OCI-M2 (cell line): Measurements from ENCODE around the gene CDK5R1.
"Not testable (repeated sequence)": the region's sequence is repeated elsewhere in the genome, so short reads cannot be mapped to it uniquely, and the experiment has no call there.

Experiments
- DNase-seq: peaks from one replicate; lab custom pipeline; 2025; ENCODE audit not compliant: unreplicated experiment; lab: John Stamatoyannopoulos, UW

The CDK5R1 gene

DNA sequence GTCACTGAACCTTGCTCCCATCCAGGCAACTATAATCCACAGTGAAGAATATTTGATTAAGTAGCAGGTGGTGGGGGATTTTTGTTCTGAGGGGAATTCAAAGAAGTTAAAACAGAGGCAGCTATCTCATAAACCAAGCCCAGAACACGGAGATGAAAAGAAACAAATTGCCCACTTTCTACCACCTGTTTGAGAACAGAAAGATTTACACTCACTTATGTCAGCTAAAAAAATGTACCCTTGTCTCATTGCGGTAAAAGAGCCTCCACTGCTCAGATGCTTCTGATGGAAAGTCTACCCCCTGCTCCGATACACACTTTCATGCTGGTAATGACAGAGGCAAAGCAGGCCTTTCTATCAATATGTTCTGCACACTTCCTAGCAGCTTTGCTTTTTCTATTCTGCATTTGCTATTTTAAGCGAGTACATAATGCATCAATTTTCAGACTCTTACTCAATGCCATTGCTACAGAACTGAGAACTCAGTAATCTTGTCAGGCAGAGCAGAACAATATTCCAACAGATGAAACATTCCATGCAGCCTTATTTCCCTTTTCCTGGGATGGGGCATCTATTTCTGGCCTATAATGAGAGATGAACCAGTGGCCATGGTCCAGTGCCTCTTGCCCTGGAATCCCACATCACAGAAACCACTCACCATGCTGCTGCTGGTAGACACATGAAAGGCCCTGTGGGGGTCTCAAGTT is 29.0 kb downstream of the CDK5R1 start:
- DNase-seq = no peak

DNA sequence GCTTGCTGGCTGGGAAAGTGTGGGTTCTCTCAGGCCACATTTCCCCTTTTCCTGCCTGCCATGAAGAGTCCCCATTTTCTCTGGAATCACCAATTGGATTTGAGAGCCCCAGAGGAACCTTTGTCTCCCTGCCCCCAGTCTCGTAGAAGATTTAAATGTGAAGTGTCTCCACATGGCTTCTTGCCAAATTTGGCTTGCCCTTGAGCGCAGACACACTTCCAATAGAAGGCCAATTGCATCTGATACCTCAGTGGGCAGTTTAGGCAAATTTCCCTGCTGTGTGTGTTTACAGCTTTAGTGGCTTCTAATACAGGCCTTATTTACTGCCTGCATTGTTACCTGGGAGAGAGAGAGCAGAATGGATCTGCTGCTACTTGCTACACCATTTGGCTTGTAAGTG is 29.7 kb downstream of the CDK5R1 start:
- DNase-seq = no peak

DNA sequence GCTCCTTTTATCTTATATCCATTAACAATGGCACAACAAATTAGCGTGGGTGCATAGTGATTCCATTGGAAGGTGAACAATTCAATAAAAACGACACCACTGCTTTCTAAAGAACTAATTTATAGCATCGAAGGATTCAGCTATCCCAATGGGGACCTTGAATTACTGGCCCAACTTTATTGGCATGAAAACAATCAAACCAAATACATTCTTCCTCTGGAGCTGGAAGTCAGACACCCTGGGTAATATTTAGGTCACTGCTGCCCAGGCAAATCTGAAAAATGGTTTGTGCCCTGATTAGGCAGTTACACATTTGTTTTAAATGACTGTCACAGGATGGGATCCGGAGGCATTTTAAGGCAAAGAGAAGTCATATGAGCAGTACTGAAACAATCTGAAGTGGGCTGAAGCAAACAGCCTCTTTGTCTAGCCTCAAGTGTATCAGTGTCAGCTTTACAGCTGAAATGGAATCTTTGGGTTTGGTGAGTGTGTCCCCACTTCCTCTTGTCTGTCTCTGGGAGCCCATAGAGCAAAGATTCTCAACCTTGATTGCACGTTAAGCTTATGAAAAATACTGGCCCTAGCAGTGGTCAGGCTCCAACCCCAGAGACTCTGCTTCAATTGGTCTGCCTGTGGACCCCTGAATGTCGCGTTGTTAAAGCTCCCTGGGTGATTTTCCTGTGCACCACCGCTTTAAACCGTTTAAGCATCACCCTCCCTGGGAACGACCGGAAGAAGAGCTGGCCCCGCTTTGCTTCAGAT is 30.3 kb downstream of the CDK5R1 start:
- DNase-seq = no peak

DNA sequence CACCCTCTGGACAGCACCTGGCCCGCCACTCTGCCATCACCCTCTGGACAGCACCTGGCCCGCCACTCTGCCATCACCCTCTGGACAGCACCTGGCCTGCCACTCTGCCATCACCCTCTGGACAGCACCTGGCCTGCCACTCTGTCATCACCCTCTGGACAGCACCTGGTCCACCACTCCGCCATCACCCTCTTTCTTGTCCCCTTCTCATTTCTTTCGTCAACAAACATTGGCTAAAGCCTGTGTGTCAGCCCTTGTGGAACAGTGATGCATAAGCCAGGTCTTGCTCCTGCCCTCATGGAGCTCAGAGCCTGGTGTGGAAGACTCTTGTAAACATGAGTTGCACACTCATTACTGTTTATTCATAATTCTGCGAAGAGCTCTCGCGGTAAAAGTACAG is 31.2 kb downstream of the CDK5R1 start:
- DNase-seq = no peak

DNA sequence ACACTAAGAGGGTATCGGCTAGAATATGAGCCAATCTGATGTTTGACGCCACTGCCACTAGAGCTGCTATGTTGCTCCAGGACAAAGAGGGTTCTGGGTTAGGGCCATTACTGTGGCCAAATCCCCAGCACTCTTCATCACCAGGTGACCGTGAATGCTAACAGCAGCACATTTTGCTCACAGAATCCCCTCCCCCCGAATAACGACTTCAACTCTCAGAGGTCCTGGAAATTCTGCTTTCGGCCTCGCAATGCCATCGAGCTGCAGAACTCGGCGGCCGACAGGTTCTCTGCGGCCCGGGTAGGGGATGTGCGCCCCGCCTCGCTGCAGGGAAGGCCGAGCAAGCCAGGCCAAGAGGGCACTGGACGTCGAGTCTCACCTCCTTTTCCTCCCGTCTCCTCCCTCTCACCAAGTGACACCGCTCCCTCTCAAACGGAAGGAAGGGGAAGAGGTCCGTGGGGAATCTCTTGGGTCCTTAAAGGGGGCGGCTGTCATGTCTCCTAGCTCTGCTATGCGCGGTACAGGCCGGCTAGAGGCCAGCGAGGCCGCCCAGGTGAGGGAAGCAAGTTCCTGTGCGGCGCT is 31.9 kb downstream of the CDK5R1 start:
- DNase-seq = no peak

DNA sequence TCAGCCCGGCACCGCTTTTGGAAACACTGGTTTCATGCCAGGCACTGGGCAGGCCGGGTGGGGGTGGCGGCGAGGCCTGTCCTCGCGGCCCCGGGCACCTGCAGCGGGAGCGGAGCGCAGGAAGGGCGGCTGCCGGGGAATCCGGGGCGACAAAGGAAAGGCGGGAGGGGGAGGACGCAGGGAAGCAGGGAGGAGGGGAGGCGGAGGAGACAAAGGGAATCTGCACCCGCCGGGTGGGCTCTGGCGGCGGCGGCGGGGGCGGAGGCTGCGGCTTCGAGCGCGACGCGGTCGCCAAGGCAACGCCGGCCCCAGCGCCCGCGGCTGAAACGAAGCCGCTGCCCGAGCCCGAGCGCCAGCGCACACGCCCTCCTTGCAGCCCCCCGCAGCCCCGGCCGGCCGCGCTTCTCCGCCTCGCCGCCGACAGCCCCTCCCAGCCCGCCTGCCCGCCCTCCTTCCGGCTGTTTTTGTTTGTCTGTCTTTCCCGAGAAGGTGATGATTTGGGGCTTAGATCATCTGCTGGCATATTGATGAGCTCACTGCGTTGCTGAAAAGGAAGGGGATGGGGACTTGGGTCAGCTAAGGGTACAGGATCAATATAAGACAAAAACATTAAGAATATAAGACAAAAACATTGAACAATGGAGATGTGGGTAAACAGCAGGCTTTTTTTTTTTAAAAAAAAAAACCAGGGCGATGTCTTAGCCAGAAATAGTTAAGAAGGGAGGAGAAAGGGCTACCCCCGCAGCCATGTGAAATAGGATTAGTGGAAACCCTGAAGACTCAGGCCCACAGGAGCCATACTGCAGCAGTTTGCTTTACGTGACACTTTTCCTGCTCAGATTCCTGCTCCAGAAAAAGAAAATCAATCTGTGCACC is 32.7 kb downstream of the CDK5R1 start:
- no peak for DNase-seq

DNA sequence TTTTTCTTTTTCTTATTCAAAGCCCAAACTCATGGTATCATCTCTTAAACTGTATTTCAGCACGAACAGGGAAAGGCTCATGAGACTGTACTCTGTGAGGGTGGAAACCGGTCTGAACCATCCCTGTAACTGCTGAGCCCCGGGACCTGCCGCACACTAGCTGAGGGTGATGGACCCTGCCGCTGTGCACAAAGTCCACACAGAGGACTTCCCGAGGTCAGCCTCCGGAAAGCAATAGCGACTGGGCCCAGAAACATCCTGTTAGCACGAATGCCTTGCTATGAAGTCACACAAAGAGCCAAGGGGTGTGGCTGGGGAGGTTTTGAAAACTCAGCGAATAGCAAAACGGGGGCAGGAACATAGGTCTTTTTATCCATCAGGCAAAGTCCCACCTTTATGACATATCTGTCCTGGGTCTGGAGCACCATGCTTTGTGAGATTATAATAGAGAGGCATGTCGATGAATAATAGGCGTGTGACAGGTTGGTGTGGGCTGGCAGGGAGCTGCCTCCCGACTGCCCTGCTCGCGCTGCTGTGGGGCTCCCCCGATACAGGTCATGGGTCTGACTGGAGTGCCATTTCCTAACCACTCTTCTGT is 33.4 kb downstream of the CDK5R1 start:
- no peak for DNase-seq

DNA sequence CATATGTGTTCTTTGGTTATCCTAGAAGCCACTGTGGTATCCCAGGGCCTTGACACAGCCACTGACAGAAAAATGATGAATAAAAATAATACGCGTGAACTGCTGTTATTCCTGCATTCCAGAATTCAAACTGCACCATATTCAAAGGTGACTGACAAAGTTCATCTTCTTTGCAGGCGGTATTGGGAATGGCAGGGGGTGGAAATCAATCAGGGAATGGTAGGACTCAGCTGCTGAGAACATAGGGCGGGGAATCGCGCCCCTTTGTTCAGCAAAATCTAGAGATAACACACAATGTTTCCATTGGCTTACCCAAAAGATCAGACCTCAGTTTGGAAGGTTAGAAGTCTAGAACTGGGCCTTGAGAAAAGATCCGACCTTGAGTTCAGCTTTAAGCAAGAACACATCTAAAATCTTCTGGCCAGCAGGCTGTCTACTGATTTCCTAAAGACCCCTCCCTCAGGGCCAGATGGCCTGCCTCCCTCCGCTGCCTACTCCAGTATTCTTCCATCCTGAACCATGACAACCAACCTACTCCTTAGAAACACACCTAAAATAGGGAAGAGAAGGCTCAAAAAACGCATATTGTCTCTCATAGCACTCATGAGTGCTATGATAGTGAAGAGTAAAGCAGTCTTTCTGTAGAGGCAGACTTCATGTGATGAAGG is 34.1 kb downstream of the CDK5R1 start:
- no peak for DNase-seq

DNA sequence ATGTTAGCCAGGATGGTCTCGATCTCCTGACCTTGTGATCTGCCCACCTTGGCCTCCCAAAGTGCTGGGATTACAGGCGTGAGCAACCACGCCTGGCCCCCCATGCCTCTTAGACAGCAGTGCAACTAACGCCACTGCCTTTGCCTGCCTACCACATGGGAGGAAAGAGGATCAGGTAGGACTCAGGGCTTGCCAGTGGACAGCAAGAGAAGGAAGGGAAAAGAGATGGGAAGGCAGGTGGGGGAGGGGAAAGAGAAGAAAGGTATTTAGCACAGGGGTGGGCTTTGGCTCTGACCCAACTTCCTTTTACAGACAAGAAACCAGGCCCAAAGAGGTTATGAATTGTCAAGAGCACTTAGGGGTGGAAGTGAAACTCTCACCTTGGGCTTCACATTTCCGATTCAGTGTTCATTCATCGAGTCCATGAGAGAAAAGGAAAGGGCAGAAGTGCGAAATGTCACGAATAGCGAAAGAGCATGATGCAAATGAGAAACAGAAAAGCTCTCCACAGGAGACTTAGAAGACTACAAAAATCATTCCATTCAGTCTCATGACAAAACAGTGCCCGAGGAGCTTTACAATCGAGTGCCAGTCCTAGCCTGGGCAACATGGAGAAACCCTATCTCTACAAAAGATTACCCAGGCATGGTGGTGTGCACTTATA is 36.4 kb downstream of the CDK5R1 start:
- no peak for DNase-seq

DNA sequence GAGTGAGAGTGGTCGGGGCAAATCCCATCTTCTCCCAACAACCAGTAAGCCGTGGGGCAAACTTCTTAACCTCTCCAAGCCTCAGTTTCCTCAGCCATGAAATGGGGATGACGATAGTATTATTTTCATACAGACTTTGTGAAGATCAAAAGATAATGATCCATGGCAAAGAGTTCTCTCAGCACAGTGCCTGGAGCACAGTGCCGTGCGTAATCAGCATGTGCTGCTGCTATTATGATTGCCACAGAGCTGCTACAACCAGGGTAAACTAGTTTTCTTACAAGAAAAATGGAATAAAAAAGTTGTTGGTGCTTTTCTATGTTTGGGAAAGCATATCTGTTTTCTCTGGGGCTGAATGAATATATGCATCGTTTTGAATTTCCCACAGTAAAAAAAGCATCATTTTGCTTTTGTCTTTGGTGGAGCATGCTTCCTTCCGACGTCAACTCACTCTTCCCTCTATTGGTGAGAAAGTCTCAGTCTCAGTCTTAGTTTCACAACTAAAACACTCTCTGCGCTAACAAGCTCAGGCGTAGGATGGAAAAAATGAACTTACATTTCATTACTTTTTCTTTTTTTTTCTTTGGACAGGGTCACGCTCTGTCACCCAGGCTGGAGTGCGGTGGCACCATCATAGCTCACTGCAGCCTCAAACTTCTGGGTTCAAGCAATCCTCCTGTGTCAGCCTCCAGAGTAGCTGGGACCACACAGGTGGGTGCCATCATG is 37.2 kb downstream of the CDK5R1 start:
- no peak for DNase-seq

DNA sequence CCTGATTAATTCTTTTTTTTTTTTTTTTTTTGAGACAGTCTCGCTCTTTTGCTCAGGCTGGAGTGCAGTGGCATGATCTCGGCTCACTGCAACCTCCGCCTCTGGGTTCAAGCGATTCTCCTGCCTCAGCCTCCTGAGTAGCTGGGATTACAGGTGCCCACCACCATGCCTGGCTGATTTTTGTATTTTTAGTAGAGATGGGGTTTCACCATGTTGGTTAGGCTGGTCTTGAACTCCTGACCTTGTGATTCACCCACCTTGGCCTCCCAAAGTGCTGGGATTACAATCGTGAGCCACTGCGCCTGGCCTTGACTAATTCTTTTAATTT is 37.7 kb downstream of the CDK5R1 start:
- DNase-seq = not testable (repeated sequence)

DNA sequence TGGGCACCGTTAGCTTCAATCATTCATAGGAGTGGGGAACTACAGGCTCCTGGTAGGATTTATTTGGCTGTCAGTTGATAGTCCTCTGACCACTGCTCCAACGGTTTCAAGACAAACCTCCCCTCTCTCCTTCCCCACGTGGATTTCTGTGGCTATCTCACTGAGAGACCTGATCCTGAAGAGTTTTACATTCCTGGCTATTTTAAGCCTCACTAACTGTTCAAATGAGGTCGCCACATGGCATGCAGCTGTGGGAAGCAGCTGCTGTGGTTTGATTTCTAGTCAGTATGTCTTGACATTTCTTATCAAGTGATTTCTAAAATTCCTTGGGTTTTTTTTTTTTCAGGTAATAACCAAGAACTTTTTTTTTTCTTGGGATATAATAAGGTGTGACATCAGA is 38.3 kb downstream of the CDK5R1 start:
- DNase-seq = no peak

DNA sequence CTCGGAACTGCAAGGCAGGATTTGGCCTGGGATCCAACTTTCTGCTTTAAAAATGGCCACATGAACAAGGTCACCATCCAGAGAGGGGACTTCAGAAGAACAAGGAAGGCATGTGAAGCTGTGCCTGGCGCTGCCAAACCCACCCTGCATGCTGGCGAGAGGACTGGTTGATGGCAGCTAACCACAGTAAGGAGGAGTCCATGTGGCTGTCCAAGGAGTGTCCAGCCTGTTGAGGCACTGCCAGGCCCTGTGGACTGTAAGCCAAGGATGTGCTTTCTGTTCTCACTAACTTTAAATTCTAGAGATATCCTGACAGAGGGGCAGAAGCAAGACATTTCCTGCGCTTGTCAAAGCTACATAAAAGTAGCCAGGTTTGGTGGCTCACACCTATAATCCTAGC is 40.4 kb downstream of the CDK5R1 start:
- DNase-seq = no peak

DNA sequence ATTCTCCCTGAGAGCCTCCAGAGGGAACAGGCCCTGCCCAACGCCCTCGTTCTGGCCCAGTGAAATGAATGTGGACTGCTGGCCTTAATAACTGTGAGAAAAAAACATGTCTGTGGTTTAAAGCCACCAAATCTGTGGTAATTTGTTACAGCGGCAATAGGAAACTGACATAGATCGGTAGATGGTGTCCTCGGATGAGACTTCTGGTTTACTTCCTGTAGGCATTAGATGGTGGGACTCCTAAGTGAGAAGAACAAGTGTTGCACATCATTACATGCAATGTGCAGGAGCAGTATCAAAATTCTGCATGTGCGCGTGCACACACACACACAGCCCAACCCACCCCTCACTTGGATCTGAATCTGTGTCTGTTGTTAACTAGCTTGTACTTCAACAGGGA is 42.0 kb downstream of the CDK5R1 start:
- DNase-seq = no peak

DNA sequence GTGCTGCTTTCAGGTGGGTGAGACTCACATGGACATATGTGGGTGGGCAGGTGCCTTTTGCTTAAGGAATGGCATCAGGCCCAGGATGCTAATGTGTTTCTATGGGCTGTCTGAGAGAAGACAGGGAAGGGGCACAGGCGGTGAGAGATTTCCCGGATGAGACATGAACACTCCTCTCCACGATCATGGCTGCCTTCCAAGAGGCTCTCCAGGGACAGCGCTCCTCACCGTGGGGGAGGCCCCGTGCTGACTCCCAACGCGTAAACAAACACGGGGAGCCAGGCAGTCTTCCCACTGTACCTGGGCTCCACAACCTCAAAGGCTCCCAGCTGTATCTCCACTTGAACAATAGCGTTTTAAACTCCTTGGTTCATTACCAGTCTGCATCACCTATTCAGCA is 42.8 kb downstream of the CDK5R1 start:
- DNase-seq = no peak

DNA sequence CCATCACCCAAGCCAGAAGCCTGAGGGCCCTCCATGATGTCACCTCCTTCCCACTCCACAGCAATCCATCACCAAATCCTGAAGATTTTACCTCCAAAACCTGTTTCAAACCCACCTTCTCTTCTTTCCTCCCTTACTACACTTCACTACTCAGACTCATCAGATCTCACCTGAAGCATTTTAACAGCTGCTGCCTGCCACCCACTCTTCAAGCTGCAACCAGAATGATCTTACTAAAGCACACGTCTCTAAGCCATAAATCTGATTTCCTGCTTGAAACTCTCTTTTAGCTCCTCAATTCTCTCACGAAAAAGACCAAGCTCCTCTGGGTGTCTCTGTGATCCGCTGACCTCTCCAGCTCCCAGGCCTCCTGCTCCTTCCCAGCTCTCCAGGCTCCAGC is 46.5 kb downstream of the CDK5R1 start:
- no peak for DNase-seq

DNA sequence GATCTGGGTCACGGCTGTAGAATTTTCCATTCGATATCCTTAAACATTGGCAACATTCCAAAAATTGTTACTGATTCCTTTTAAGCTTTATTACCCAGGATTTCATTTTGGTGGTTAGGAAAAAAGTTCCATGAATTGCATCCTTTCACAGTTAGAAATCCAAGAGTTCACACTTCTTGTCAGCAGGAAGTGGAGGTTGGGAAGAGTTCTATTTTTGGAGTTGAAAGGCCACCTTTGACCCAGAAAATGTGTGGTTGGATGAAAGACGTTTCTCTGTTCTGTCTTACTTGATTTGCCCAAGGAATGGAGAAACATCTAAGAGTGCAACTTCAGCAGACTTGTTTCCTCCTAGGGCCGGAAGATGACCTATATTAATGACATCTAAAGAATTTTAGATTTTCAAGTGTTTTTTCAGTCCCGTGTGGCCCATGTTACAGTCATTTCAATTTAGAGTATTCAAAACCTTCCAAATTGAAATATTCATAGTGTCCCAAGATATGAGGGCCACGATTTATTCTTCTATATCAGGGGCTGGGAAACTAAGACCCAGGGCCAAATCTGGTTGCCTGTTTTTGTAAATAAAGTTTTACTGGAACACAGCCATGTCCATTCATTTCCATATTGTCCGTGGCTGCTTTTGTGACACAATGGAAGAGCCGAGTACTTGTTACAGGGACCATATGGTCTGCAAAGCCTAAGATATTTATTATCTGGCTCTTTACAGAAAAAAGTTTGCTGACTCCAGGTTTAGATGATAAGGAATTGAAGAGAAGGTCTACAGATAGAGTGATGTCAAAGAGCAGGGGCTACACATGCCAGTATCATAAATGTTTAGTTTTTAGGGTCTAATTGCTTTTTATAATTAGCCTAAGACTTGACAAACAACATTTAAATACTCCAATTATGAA is 50.2 kb downstream of the CDK5R1 start:
- DNase-seq = no peak
